GM18505 (cell line): ENCODE measurements around the gene TECTA.

Experiments
- ATAC-seq: cut with Tn5 transposase; IDR thresholded peaks from one replicate; pipeline ENCODE4 v1.9.1; 2021; ENCODE audit not compliant: unreplicated experiment
- POLR2A ChIP-seq: IDR thresholded peaks from 4 replicates; pipeline ENCODE4 v1.6.1; 2011; ENCODE audit warnings: borderline replicate concordance; ENCODE audit not compliant: insufficient read depth, insufficient read length; ENCODE audit errors: extremely low read depth

TECTA gene

GRCh38 chr11:121198491-121198890, 97.4 kb downstream of the TECTA start:
- TF ChIP-seq POLR2A, result no peak
- no peak for ATAC-seq

GRCh38 chr11:121199516-121199915, 98.5 kb downstream of the TECTA start:
- ATAC-seq, result no peak
- TF ChIP-seq POLR2A, result no peak

- no peak for TF ChIP-seq POLR2A
- ATAC-seq, result no peak
Observed at GRCh38 chr11:121206810-121207209, 105.8 kb downstream of the TECTA start.

- TF ChIP-seq POLR2A, result no peak
- no peak for ATAC-seq
Observed at GRCh38 chr11:121207485-121208115, 106.6 kb downstream of the TECTA start.

- no peak for TF ChIP-seq POLR2A
Observed at GRCh38 chr11:121210445-121211080, 109.5 kb downstream of the TECTA start.

GRCh38 chr11:121211626-121212025, 110.6 kb downstream of the TECTA start:
- ATAC-seq, result no peak
- no peak for TF ChIP-seq POLR2A

More at GRCh38 chr11:121210445-121211080, 109.5 kb downstream of the TECTA start:
- ATAC-seq, result no peak

- no peak for ATAC-seq
- no peak for TF ChIP-seq POLR2A
Observed at GRCh38 chr11:121212536-121213361, 111.7 kb downstream of the TECTA start.

GRCh38 chr11:121213362-121213893, 112.4 kb downstream of the TECTA start:
- ATAC-seq, result no peak
- no peak for TF ChIP-seq POLR2A

- TF ChIP-seq POLR2A, result no peak
- no peak for ATAC-seq
Observed at GRCh38 chr11:121214861-121215260, 113.8 kb downstream of the TECTA start.

GRCh38 chr11:121221496-121222200, 120.6 kb downstream of the TECTA start:
- no peak for TF ChIP-seq POLR2A
- no peak for ATAC-seq

- ATAC-seq, result no peak
- no peak for TF ChIP-seq POLR2A
Observed at GRCh38 chr11:121223161-121223560, 122.1 kb downstream of the TECTA start.

- ATAC-seq, result no peak
- no peak for TF ChIP-seq POLR2A
Observed at GRCh38 chr11:121225382-121225781, 124.3 kb downstream of the TECTA start.
